EL (cell line): ENCODE results near the gene DRD5.

Experiments
- DNase-seq: peaks from one replicate; pipeline ENCODE4 v3.0.0-alpha.2; 2016

DRD5 gene

GRCh38 chr4:9820343-9820742 is 38.9 kb downstream of the DRD5 start:
- no peak for DNase-seq

DNA sequence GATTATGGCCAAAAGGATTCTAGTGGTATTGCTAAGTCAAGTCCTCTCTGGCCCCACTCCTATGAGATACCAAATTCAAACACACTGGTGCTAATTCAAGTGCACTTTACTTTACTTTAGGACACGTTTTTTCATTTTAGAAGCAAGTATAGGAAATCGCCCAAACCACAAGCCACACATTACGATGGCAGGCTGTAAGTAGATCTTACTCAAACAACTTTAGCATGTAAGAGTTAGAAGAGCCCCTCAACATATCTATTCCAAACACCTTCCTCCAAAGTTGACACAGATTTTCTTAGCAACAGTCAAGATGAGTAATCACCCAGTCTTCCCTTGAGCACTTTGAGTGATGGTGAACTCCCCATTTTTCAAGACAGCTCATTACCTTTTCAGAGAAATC is 43.6 kb downstream of the DRD5 start:
- no peak for DNase-seq

GRCh38 chr4:9826551-9826950 is 45.1 kb downstream of the DRD5 start:
- DNase-seq: no peak

- no peak for DNase-seq
Measured at GRCh38 chr4:9832640-9833039, 51.2 kb downstream of the DRD5 start.

DNA sequence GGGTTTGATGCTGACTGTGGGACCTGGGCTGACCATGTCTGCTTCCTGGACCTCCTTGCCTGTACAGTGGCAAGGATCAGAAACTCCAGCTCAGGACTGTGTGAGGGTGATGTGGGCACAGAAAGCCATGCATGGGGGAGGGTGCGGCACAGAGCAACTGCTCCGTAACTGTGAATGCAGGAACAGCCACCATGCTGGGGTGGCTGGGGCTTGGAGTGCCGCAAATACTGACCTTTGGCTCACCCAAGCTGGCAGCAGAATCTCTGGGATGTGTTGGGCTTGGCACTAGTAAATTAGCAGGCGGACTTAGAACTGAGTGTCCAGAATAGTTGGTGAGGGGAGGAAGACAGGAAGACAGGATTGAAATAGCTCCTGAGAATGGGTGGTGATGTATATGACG is 52.0 kb downstream of the DRD5 start:
- no peak for DNase-seq
